CD4-positive, CD25-positive, alpha-beta regulatory T cell (primary cell): Measurements from ENCODE around the gene NUP205. TPM values are rescaled to one million over a fixed set of nuclear protein-coding genes. Genes with fewer than 3 reads are reported as not detected.

Experiments used
- ATAC-seq, 2 donors: fragments of 150-1000 bp; cut with Tn5 transposase; one replicate each; pipeline ENCODE4 v1.10.0; 2021; ENCODE audit warnings: low read depth in 2 of 2, moderate number of reproducible peaks in 2 of 2, moderate library complexity in 1 of 2
- DNase-seq, 3 donors: peaks; one replicate each; pipeline versions ENCODE4 v3.0.0 to v3.0.0-alpha.2; 2012 to 2022; ENCODE audit warnings: mixed read lengths in 1 of 3
- H3K27ac ChIP-seq: one replicate; pipeline ENCODE4 v1.7.0; 2013; ENCODE audit warnings: mild to moderate bottlenecking, low read length; ENCODE audit not compliant: insufficient read depth, poor library complexity, severe bottlenecking
- H3K27me3 ChIP-seq: one replicate; pipeline ENCODE4 v1.7.0; 2013; ENCODE audit warnings: low read length; ENCODE audit not compliant: control insufficient read depth, insufficient read depth
- H3K36me3 ChIP-seq: one replicate; pipeline ENCODE4 v1.7.0; 2013; ENCODE audit warnings: mild to moderate bottlenecking, low read length, moderate library complexity; ENCODE audit not compliant: control insufficient read depth, insufficient read depth
- H3K4me1 ChIP-seq: 2 replicates; pipeline ENCODE4 v1.7.0; 2013; ENCODE audit warnings: mild to moderate bottlenecking, low read length; ENCODE audit not compliant: insufficient read depth, control insufficient read depth, poor library complexity, severe bottlenecking
- H3K4me3 ChIP-seq: one replicate; pipeline ENCODE4 v1.7.0; 2013; ENCODE audit warnings: low read depth, mild to moderate bottlenecking, low read length, moderate library complexity
- H3K9me3 ChIP-seq, 2 experiments: 1 replicate in 1 of 2; 2 replicates in 1 of 2; pipeline ENCODE4 v1.7.0; 2013; ENCODE audit warnings: low read length in 2 of 2, mild to moderate bottlenecking in 1 of 2, moderate library complexity in 1 of 2; ENCODE audit not compliant: control insufficient read depth in 2 of 2
- H3K27ac Mint-ChIP-seq, 3 donors: one replicate each; pipeline ENCODE4 v1.8.0; 2020 to 2022; ENCODE audit warnings: mild to moderate bottlenecking in 3 of 3, mixed read lengths in 3 of 3, moderate library complexity in 2 of 3
- H3K27me3 Mint-ChIP-seq: one replicate; pipeline ENCODE4 v1.8.0; 2022; ENCODE audit warnings: mild to moderate bottlenecking, mixed read lengths
- H3K36me3 Mint-ChIP-seq: one replicate; pipeline ENCODE4 v1.8.0; 2020; ENCODE audit warnings: mixed read lengths
- H3K4me1 Mint-ChIP-seq, 4 donors: one replicate each; pipeline ENCODE4 v1.8.0; 2020 to 2022; ENCODE audit warnings: mixed read lengths in 4 of 4, mild to moderate bottlenecking in 1 of 4
- H3K4me3 Mint-ChIP-seq, 4 donors: one replicate each; pipeline ENCODE4 v1.8.0; 2020 to 2022; ENCODE audit warnings: mild to moderate bottlenecking in 4 of 4, mixed read lengths in 4 of 4, moderate library complexity in 3 of 4
- H3K9me3 Mint-ChIP-seq, 7 donors: one replicate each; pipeline ENCODE4 v1.8.0; 2020 to 2022; ENCODE audit warnings: mixed read lengths in 7 of 7, mild to moderate bottlenecking in 3 of 7, moderate library complexity in 2 of 7
- polyA plus RNA-seq, 4 donors: library from polyadenylated mRNA; unstranded; fragments of 300-500 nt; fragmentation: Illumina TruSeq; gene quantifications; one replicate each; pipeline ENCODE4 v1.2.3, GENCODE V29; 2021
- total RNA-seq: library from RNA; stranded (reverse); gene quantifications from one replicate; pipeline ENCODE4 v1.2.3, GENCODE V29; 2022

NUP205 gene
- total and polyA plus RNA-seq, 5 donors from 2014 or later: 21.1 to 56.3 (median 27.6) TPM

- Histone ChIP-seq H3K36me3 (peaks cover 28% of the 10 kb centered on the region), H3K27me3 (no peaks in the 10 kb centered on the region), H3K4me1 (no peaks in the 10 kb centered on the region), H3K4me3 (no peak overlapping the region), H3K9me3 (no peaks in the 10 kb centered on the region), H3K27ac (no peak overlapping the region)
- Mint-ChIP-seq H3K36me3 (peaks cover 17% of the 10 kb centered on the region), H3K4me1 (no peaks in the 10 kb centered on the region), H3K27me3 (no peaks in the 10 kb centered on the region), H3K27ac (peak overlapping the region in 2 of 3 donors; percentile 37 to 71), H3K9me3 (no peaks in the 10 kb centered on the region), H3K4me3 (no peak overlapping the region)
- no peak for ATAC-seq
- no peak for DNase-seq
Observed at GRCh38 chr7:135650831-135651573, 93.3 kb downstream of the NUP205 start.

- DNase-seq (no peak), ATAC-seq (no peak)
- Histone ChIP-seq H3K4me3 (no peak overlapping the region), H3K27ac (no peak overlapping the region), H3K36me3 (peaks cover 5% of the 10 kb centered on the region), H3K4me1 (no peaks in the 10 kb centered on the region), H3K9me3 (no peaks in the 10 kb centered on the region), H3K27me3 (no peaks in the 10 kb centered on the region)
- Mint-ChIP-seq H3K4me3 (no peak overlapping the region), H3K27ac (peak overlapping the region in 1 of 3 donors; percentile 54), H3K36me3 (peaks cover 10% of the 10 kb centered on the region), H3K9me3 (no peaks in the 10 kb centered on the region), H3K4me1 (no peaks in the 10 kb centered on the region), H3K27me3 (no peaks in the 10 kb centered on the region)
Observed at GRCh38 chr7:135653340-135654080, 95.8 kb downstream of the NUP205 start.

- H3K4me3 ChIP-seq: no peak overlapping the region
- no peaks in the 10 kb centered on the region for H3K36me3 ChIP-seq
- no peak overlapping the region for H3K27ac Mint-ChIP-seq
- no peak overlapping the region for H3K27ac ChIP-seq
- H3K4me1 Mint-ChIP-seq: peaks cover 8 to 16% (median 13%) of the 10 kb centered on the region in 4 donors
- ATAC-seq (no peak), DNase-seq (no peak)
- peaks cover 0 to 3% (median 0%) of the 10 kb centered on the region in 7 donors for H3K9me3 Mint-ChIP-seq
- no peaks in the 10 kb centered on the region for H3K27me3 Mint-ChIP-seq
- H3K27me3 ChIP-seq: no peaks in the 10 kb centered on the region
- no peaks in the 10 kb centered on the region for H3K9me3 ChIP-seq
- H3K4me3 Mint-ChIP-seq: no peak overlapping the region
- peaks cover 15% of the 10 kb centered on the region for H3K4me1 ChIP-seq
- H3K36me3 Mint-ChIP-seq: no peaks in the 10 kb centered on the region
Observed at GRCh38 chr7:135658564-135658963, 100.8 kb downstream of the NUP205 start.

- H3K27ac Mint-ChIP-seq: no peak overlapping the region
- H3K4me1 ChIP-seq: peaks cover 23% of the 10 kb centered on the region
- H3K27me3 Mint-ChIP-seq: no peaks in the 10 kb centered on the region
- DNase-seq: no peak
- peaks cover 11 to 23% (median 16%) of the 10 kb centered on the region in 4 donors for H3K4me1 Mint-ChIP-seq
- H3K4me3 Mint-ChIP-seq: no peak overlapping the region
- ATAC-seq: no peak
- H3K27ac ChIP-seq: no peak overlapping the region
- no peaks in the 10 kb centered on the region for H3K36me3 Mint-ChIP-seq
- H3K9me3 Mint-ChIP-seq: peaks cover 0 to 3% (median 0%) of the 10 kb centered on the region in 7 donors
- H3K4me3 ChIP-seq: no peak overlapping the region
- H3K9me3 ChIP-seq: no peaks in the 10 kb centered on the region
- H3K27me3 ChIP-seq: no peaks in the 10 kb centered on the region
- no peaks in the 10 kb centered on the region for H3K36me3 ChIP-seq
Observed at GRCh38 chr7:135659159-135659846, 101.6 kb downstream of the NUP205 start.

GRCh38 chr7:135661311-135662122, 103.8 kb downstream of the NUP205 start:
- H3K4me1 ChIP-seq: peaks cover 37% of the 10 kb centered on the region
- Mint-ChIP-seq H3K9me3 (peaks cover 0 to 3% (median 0%) of the 10 kb centered on the region in 7 donors), H3K4me3 (peak overlapping the region; percentile 75 to 93 (median 90)), H3K27ac (peak overlapping the region; percentile 86 to 94 (median 89)), H3K36me3 (peaks cover 5% of the 10 kb centered on the region), H3K27me3 (no peaks in the 10 kb centered on the region), H3K4me1 (peaks cover 20 to 44% (median 28%) of the 10 kb centered on the region in 4 donors)
- peak overlapping the region; percentile 26 for H3K27ac ChIP-seq
- DNase-seq (peak in 1 of 3 donors; percentile 6), ATAC-seq (no peak)
- no peaks in the 10 kb centered on the region for H3K36me3 ChIP-seq
- no peaks in the 10 kb centered on the region for H3K9me3 ChIP-seq
- H3K4me3 ChIP-seq: peak overlapping the region; percentile 69
- no peaks in the 10 kb centered on the region for H3K27me3 ChIP-seq

- Mint-ChIP-seq H3K4me1 (peaks cover 25 to 48% (median 28%) of the 10 kb centered on the region in 4 donors), H3K27me3 (no peaks in the 10 kb centered on the region), H3K36me3 (peaks cover 10% of the 10 kb centered on the region), H3K9me3 (peaks cover 0 to 3% (median 0%) of the 10 kb centered on the region in 7 donors), H3K4me3 (peak overlapping the region; percentile 87 to 99 (median 92)), H3K27ac (peak overlapping the region; percentile 86 to 94 (median 89))
- Histone ChIP-seq H3K36me3 (no peaks in the 10 kb centered on the region), H3K27me3 (no peaks in the 10 kb centered on the region), H3K27ac (peak overlapping the region; percentile 26), H3K9me3 (no peaks in the 10 kb centered on the region), H3K4me3 (peak overlapping the region; percentile 69), H3K4me1 (peaks cover 37% of the 10 kb centered on the region)
- DNase-seq (no peak), ATAC-seq (no peak)
Observed at GRCh38 chr7:135662123-135662372, 104.3 kb downstream of the NUP205 start.
